ENCODE measurements around the gene SERP2. TPM values are rescaled to one million over a fixed set of nuclear protein-coding genes. Genes with fewer than 3 reads are reported as not detected.

Gene SERP2
- total and polyA plus RNA-seq, 10 of the 15 experiments (the other 5 are each of a cell fraction or from before 2014, with no cell fraction given), result not detected

GRCh38 chr13:44414716-44415115, 41.1 kb downstream of the SERP2 start (continued):
- no peak for TF ChIP-seq CEBPZ (IDR thresholded peaks at IDR 0.05; ENCODE audit: low read depth, low read length)
- TF ChIP-seq BCLAF1 (IDR thresholded peaks at IDR 0.05), result no peak
- no peak for TF ChIP-seq NFYA (IDR thresholded peaks at IDR 0.05; ENCODE audit: borderline replicate concordance, low read depth, low read length)
- TF ChIP-seq ETV6 (conservative IDR thresholded peaks at IDR 0.05 in 1 of 2, IDR thresholded peaks at IDR 0.05 in 1 of 2; ENCODE audit: borderline replicate concordance in 1 of 2, low read depth in 1 of 2), result no peak
- no peak for TF ChIP-seq SIX5 (IDR thresholded peaks at IDR 0.05; ENCODE audit: low read depth, low read length, severe bottlenecking)
- no peak for TF ChIP-seq LARP7 (IDR thresholded peaks at IDR 0.05)

GRCh38 chr13:44415815-44416214, 42.2 kb downstream of the SERP2 start:
- CTCF ChIA-PET, result no interaction called here
- no peak overlapping the region for H2AFZ ChIP-seq (ENCODE audit: control insufficient read depth, low read depth, low read length)

More at GRCh38 chr13:44415815-44416214, 42.2 kb downstream of the SERP2 start:
- no peak overlapping the region for H3K4me3 ChIP-seq
- ATAC-seq (no peak), DNase-seq (ENCODE audit: low read depth, low spot score) (no peak), FAIRE-seq (no peak)
- TF ChIP-seq EGR1 (IDR thresholded peaks at IDR 0.05; ENCODE audit: borderline replicate concordance in 1 of 2, low read depth in 2 of 2, low read length in 2 of 2), result no peak
- TF ChIP-seq SMAD5 (IDR thresholded peaks at IDR 0.05; ENCODE audit: low read depth), result no peak
- no peak for TF ChIP-seq SMARCA5 (IDR thresholded peaks at IDR 0.05)
- TF ChIP-seq SREBF1 (IDR thresholded peaks at IDR 0.05; ENCODE audit: low read length), result no peak
- POLR2A ChIA-PET, result no interaction called here
- peaks cover 0 to 1% of the 10 kb centered on the region in 2 experiments; a peak in 1 of 4 replicates for H3K27me3 ChIP-seq (replicated peaks in 1 of 2; ENCODE audit: control insufficient read depth in 2 of 2, insufficient read depth in 2 of 2, low read length in 1 of 2)
- in situ Hi-C loops (cut with MboI) (no loop called here), intact Hi-C loops (cut with micrococcal nuclease; ENCODE audit: unreplicated experiment) (no loop called here)
- no peak overlapping the region for H3K4me2 ChIP-seq (ENCODE audit: control insufficient read depth, insufficient read depth)
- 66% methylated on average over 15 of the region's 15 CpGs for WGBS (ENCODE audit: insufficient coverage, insufficient replicate concordance, low lambda C conversion rate, missing lambda C conversion rate)
- no peak overlapping the region for H3K27ac ChIP-seq (ENCODE audit: control insufficient read depth, insufficient read depth)
- H3K9me3 ChIP-seq (replicated peaks; ENCODE audit: control insufficient read depth, insufficient read depth, low read length), result no peaks in the 10 kb centered on the region; the same call in 2 of the 3 replicates
- H3K79me2 ChIP-seq (ENCODE audit: control insufficient read depth, insufficient read depth, low read length), result no peaks in the 10 kb centered on the region
- BruUV-seq (replicated peaks), result no TSS peak
- no peak overlapping the region for H3K9ac ChIP-seq (ENCODE audit: control insufficient read depth, insufficient read depth, low read length)
- SMC1A ChIA-PET (ENCODE audit: uncharacterized antibody, unreplicated experiment), result no interaction called here
- no peaks in the 10 kb centered on the region for H3K4me1 ChIP-seq (ENCODE audit: control insufficient read depth, insufficient read depth, low read length)
- H4K20me1 ChIP-seq (ENCODE audit: control insufficient read depth, insufficient read depth), result no peaks in the 10 kb centered on the region
- no peaks in the 10 kb centered on the region for H3K36me3 ChIP-seq (ENCODE audit: control insufficient read depth in 2 of 2, insufficient read depth in 2 of 2, low read length in 1 of 2)
- RAD21 ChIA-PET (ENCODE audit: unreplicated experiment), result no interaction called here

All from GM12878 (cell line).